Endothelial cell of umbilical vein (primary cell): ENCODE data around the gene PRPF39.

Source experiments
- CTCF ChIP-seq, 2 donors: IDR thresholded peaks; 1 replicate in 1 of 2; 2 replicates in 1 of 2; pipeline ENCODE4 v1.5.1; 2011; ENCODE audit warnings: low read length in 2 of 2, mild to moderate bottlenecking in 2 of 2, moderate library complexity in 2 of 2, control low read depth in 1 of 2, inconsistent platforms in 1 of 2, low read depth in 1 of 2; ENCODE audit not compliant: insufficient read depth in 1 of 2; ENCODE audit errors: extremely low read depth in 1 of 2
- JUN ChIP-seq: IDR thresholded peaks from 2 replicates; pipeline ENCODE4 v1.6.1; 2011; ENCODE audit warnings: borderline replicate concordance, low read depth; ENCODE audit not compliant: insufficient read length, insufficient read depth
- POLR2A ChIP-seq: IDR thresholded peaks from 2 replicates; pipeline ENCODE4 v1.6.1; 2012; ENCODE audit warnings: low read depth, mild to moderate bottlenecking, control low read depth, low read length
- POLR2AphosphoS5 ChIP-seq: IDR thresholded peaks from 2 replicates; pipeline ENCODE4 v1.6.1; 2012; ENCODE audit warnings: low read depth, mild to moderate bottlenecking, control low read depth, low read length, moderate library complexity; ENCODE audit not compliant: insufficient read depth
- TF ChIP-seq, protein P1 (sequence below): IDR thresholded peaks from 2 replicates; pipeline ENCODE4 v1.6.1; 2011; ENCODE audit not compliant: insufficient read depth, insufficient read length

- TF ChIP-seq POLR2A (no peak), CTCF (IDR thresholded peaks at IDR 0.05; ENCODE audit: extremely low read depth in 1 of 2, insufficient read depth in 1 of 2, low read depth in 1 of 2, low read length in 2 of 2) (no peak), POLR2AphosphoS5 (no peak), JUN (no peak)
- TF ChIP-seq, protein P1, sequence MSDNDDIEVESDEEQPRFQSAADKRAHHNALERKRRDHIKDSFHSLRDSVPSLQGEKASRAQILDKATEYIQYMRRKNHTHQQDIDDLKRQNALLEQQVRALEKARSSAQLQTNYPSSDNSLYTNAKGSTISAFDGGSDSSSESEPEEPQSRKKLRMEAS = no peak
Measured at GRCh38 chr14:45128963-45129629, 45.2 kb downstream of the PRPF39 start.
